ENCODE results near the gene NCEH1.

NCEH1 gene

GRCh38 chr3:172592898-172593669 lies 117.8 kb downstream of the NCEH1 start:
- no peaks in the 10 kb centered on the region for H3K36me3 ChIP-seq (ENCODE audit: insufficient read depth, low read length)
- ATAC-seq (ENCODE audit: insufficient read depth, low read depth) (peak; percentile 15), DNase-seq (peak; percentile 63)
- no peaks in the 10 kb centered on the region for H3K27me3 ChIP-seq (ENCODE audit: insufficient read depth, low read length, poor library complexity)
- peak overlapping the region; percentile 51 for H3K9ac ChIP-seq (ENCODE audit: low read depth, low read length)
- no peaks in the 10 kb centered on the region for H3K9me3 ChIP-seq (ENCODE audit: insufficient read depth, low read length, severe bottlenecking)
- H3K4me2 ChIP-seq (ENCODE audit: insufficient read depth, low read length) = peak overlapping the region; percentile 51
- no peaks in the 10 kb centered on the region for H4K20me1 ChIP-seq (ENCODE audit: insufficient read depth, low read length)
- peak overlapping the region; percentile 94 for H3K27ac ChIP-seq (ENCODE audit: low read length)
- no peaks in the 10 kb centered on the region for H3K79me2 ChIP-seq (ENCODE audit: insufficient read depth, low read length)
- peaks cover 82% of the 10 kb centered on the region for H3K4me1 ChIP-seq (ENCODE audit: insufficient read depth, low read length)
- H2AFZ ChIP-seq (ENCODE audit: low read depth, low read length) = 0 out of 2 replicates have a peak overlapping the region, but pooled peaks have one; percentile 36
- TF ChIP-seq CTCF (IDR thresholded peaks at IDR 0.05; ENCODE audit: borderline replicate concordance, extremely low read depth, low read length, poor library complexity, severe bottlenecking) (peak; percentile 24), EZH2 (IDR thresholded peaks at IDR 0.05; ENCODE audit: borderline replicate concordance, low read depth, low read length, severe bottlenecking) (no peak)
- H3K4me3 ChIP-seq (ENCODE audit: low read depth in 1 of 2, low read length in 2 of 2) = no peak overlapping the region; a peak in 1 of 4 replicates

DNA sequence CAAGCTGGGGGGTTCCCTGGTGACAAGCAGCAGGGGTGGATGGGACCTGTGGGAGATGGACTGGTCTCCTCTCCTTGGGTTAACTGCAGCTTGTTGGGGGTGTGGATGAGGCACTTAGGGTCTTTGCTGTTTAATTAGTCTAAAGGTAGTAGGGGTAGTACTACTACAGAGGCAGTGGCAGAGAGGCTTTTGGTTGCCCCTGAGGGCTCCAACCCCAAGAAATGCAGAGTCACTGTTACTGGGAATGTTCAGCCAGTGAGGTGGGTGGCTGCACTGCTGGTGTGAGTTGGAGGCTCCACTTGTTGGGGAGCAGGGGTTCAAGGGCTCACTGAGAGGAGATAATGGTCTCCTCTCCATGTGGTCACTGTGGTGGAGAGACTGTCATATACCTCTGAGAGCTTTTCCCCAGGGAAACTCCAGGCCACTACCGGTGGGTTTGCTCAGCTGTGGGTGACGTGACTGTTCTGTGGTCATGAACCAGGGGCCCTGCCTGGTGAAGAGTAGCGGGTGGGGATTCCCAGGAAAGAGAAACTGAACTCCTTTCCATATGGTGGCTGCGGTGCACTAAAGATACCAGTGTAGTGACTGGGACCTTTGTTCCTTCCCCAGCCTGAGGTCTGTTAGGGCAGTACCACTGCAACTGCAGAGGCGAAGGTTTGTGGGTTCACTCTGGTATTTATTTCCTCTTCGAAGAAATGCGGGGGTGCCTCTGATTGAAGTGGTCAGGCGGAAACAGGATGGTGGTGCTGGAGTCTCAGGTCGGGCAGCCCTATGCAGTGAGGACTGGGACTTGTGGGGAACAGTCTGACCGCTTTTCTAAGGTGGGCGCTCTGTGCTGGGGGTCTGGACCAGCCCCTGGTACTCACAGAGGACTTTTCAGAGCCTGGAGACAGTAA lies 118.7 kb downstream of the NCEH1 start:
- H3K9ac ChIP-seq (ENCODE audit: low read depth, low read length) = peak overlapping the region; percentile 55
- H2AFZ ChIP-seq (ENCODE audit: low read depth, low read length) = no peak overlapping the region
- TF ChIP-seq EZH2 (IDR thresholded peaks at IDR 0.05; ENCODE audit: borderline replicate concordance, low read depth, low read length, severe bottlenecking) = no peak
- no peak for TF ChIP-seq CTCF (IDR thresholded peaks at IDR 0.05; ENCODE audit: borderline replicate concordance, extremely low read depth, low read length, poor library complexity, severe bottlenecking)
- peak; percentile 97 for DNase-seq
- H3K4me1 ChIP-seq (ENCODE audit: insufficient read depth, low read length) = peaks cover 87% of the 10 kb centered on the region
- H3K79me2 ChIP-seq (ENCODE audit: insufficient read depth, low read length) = no peaks in the 10 kb centered on the region
- H3K4me2 ChIP-seq (ENCODE audit: insufficient read depth, low read length) = peak overlapping the region; percentile 51
- H4K20me1 ChIP-seq (ENCODE audit: insufficient read depth, low read length) = no peaks in the 10 kb centered on the region
- no peaks in the 10 kb centered on the region for H3K27me3 ChIP-seq (ENCODE audit: insufficient read depth, low read length, poor library complexity)
- H3K4me3 ChIP-seq (ENCODE audit: low read depth in 1 of 2, low read length in 2 of 2) = peak overlapping the region in 1 of 2 experiments; percentile 42; a peak in 2 of 4 replicates
- H3K36me3 ChIP-seq (ENCODE audit: insufficient read depth, low read length) = no peaks in the 10 kb centered on the region
- H3K27ac ChIP-seq (ENCODE audit: low read length) = peak overlapping the region; percentile 94
- H3K9me3 ChIP-seq (ENCODE audit: insufficient read depth, low read length, severe bottlenecking) = no peaks in the 10 kb centered on the region
- peak; percentile 80 for ATAC-seq (ENCODE audit: insufficient read depth, low read depth)

GRCh38 chr3:172591125-172591605 lies 119.7 kb downstream of the NCEH1 start:
- H3K4me1 ChIP-seq (ENCODE audit: insufficient read depth, low read length) = peaks cover 87% of the 10 kb centered on the region
- ATAC-seq (ENCODE audit: insufficient read depth, low read depth) = peak; percentile 2; the same call in 2 of the 3 replicates
- peak overlapping the region; percentile 51 for H3K4me2 ChIP-seq (ENCODE audit: insufficient read depth, low read length)
- no peaks in the 10 kb centered on the region for H3K27me3 ChIP-seq (ENCODE audit: insufficient read depth, low read length, poor library complexity)
- no peak overlapping the region for H2AFZ ChIP-seq (ENCODE audit: low read depth, low read length)
- peak overlapping the region; percentile 55 for H3K9ac ChIP-seq (ENCODE audit: low read depth, low read length)
- no peaks in the 10 kb centered on the region for H3K9me3 ChIP-seq (ENCODE audit: insufficient read depth, low read length, severe bottlenecking)
- no peak for TF ChIP-seq EZH2 (IDR thresholded peaks at IDR 0.05; ENCODE audit: borderline replicate concordance, low read depth, low read length, severe bottlenecking)
- peak; percentile 41 for TF ChIP-seq CTCF (IDR thresholded peaks at IDR 0.05; ENCODE audit: borderline replicate concordance, extremely low read depth, low read length, poor library complexity, severe bottlenecking)
- no peaks in the 10 kb centered on the region for H4K20me1 ChIP-seq (ENCODE audit: insufficient read depth, low read length)
- H3K36me3 ChIP-seq (ENCODE audit: insufficient read depth, low read length) = no peaks in the 10 kb centered on the region
- peak overlapping the region; percentile 94 for H3K27ac ChIP-seq (ENCODE audit: low read length)
- DNase-seq = peak; percentile 47
- H3K79me2 ChIP-seq (ENCODE audit: insufficient read depth, low read length) = no peaks in the 10 kb centered on the region
- H3K4me3 ChIP-seq (ENCODE audit: low read depth in 1 of 2, low read length in 2 of 2) = peak overlapping the region in 1 of 2 experiments; percentile 42; a peak in 2 of 4 replicates

Data from DND-41 (cell line).